Measurements from ENCODE around the gene HMGCS2. TPM values are rescaled to one million over a fixed set of nuclear protein-coding genes. Genes with fewer than 3 reads are reported as not detected.

Gene HMGCS2
- total and polyA plus RNA-seq, 10 of the 15 experiments (the other 5 are each of a cell fraction or from before 2014, with no cell fraction given), result 0.49 TPM; not detected in 9

DNA sequence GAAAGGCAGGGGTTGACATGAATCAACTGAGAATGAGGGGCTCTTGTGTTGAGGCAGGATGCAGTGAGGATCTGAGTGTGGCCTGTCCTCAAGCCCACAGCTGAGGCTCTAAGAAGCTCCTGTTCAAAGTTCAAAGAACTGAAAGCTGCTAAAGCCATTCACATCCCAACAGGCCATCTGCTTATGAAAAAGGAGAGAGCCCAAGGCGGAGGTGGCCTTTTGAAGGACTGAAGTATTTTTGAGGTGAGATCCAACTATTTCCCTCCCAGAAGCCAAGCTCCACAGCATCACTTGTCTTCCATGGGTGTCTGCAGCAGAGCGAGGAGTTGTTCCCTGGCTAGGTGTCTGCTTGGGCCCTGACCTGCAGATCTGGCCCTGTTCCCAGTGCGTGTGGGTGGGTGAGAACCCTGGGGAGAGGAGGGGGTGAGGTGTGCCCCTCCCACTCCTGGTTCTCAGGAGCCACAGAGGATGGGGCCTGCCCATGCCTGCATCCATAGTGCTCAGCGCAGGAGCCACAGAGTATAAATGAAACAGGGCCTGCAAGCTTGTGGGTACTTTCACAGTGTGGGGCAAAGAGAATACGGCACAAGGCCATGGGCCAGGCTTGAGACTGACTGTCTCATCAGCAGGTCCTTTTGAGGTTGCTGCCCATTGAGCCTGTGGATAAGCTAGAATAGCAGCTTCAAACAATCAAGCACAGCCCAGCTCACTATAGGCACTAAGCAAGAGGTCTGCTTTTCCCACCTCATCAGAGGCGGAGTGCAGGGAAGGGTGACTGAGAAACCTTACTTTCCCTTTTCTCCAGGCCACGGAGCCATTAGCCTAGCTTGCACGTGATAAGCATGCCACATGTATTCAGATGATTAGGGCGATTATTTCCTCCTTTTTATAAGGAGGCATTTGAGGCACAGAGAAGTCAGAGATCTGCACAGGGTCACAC is 26.8 kb upstream of the HMGCS2 start:
- ChIA-PET CTCF (interaction anchor here (0.6 to 3.5 kb wide), 3 partner anchors 14 to 76 kb away, joined by 3 to 17 read pairs (median 9); no protein-coding TSS in a partner anchor), SMC1A (ENCODE audit: uncharacterized antibody, unreplicated experiment) (interaction anchor here (0.5 kb wide), 1 partner anchor 153 kb away, joined by 3 read pairs; no protein-coding TSS in a partner anchor), RAD21 (ENCODE audit: unreplicated experiment) (no interaction called here), POLR2A (no interaction called here)
- Histone ChIP-seq H3K9me3 (replicated peaks; ENCODE audit: control insufficient read depth, insufficient read depth, low read length) (no peaks in the 10 kb centered on the region), H3K27me3 (replicated peaks in 1 of 2; ENCODE audit: control insufficient read depth in 2 of 2, insufficient read depth in 2 of 2, low read length in 1 of 2) (peaks cover 0 to 3% of the 10 kb centered on the region in 2 experiments; a peak in 2 of 4 replicates), H3K4me1 (ENCODE audit: control insufficient read depth, insufficient read depth, low read length) (no peaks in the 10 kb centered on the region), H3K27ac (ENCODE audit: control insufficient read depth, insufficient read depth) (no peak overlapping the region), H2AFZ (ENCODE audit: control insufficient read depth, low read depth, low read length) (no peak overlapping the region), H4K20me1 (ENCODE audit: control insufficient read depth, insufficient read depth) (0 out of 2 replicates have a peak, but pooled peaks cover 3% of the 10 kb centered on the region), H3K79me2 (ENCODE audit: control insufficient read depth, insufficient read depth, low read length) (no peaks in the 10 kb centered on the region), H3K4me3 (no peak overlapping the region), H3K4me2 (ENCODE audit: control insufficient read depth, insufficient read depth) (no peak overlapping the region), H3K9ac (ENCODE audit: control insufficient read depth, insufficient read depth, low read length) (no peak overlapping the region), H3K36me3 (ENCODE audit: control insufficient read depth in 2 of 2, insufficient read depth in 2 of 2, low read length in 1 of 2) (no peaks in the 10 kb centered on the region)
- no TSS peak for BruUV-seq (replicated peaks)
- FAIRE-seq (no peak), DNase-seq (ENCODE audit: low read depth, low spot score) (no peak), ATAC-seq (no peak)
- in situ Hi-C loops (cut with MboI) (no loop called here), intact Hi-C loops (cut with micrococcal nuclease; ENCODE audit: unreplicated experiment) (no loop called here)
- TF ChIP-seq MXI1 (IDR thresholded peaks at IDR 0.05; ENCODE audit: low read depth, low read length), result no peak
- 0 out of 4 replicates have a peak, but pooled peaks of 1 of the 2 experiments have one; percentile 9 for TF ChIP-seq BHLHE40 (IDR thresholded peaks at IDR 0.05; ENCODE audit: borderline replicate concordance in 1 of 2, low read depth in 2 of 2, low read length in 1 of 2)
- TF ChIP-seq FOXK2 (IDR thresholded peaks at IDR 0.05), result no peak
- no peak for TF ChIP-seq SRF (IDR thresholded peaks at IDR 0.05; ENCODE audit: low read depth in 2 of 2, low read length in 2 of 2)
- WGBS (ENCODE audit: insufficient coverage, insufficient replicate concordance, low lambda C conversion rate, missing lambda C conversion rate), result 35% methylated on average over 9 of the region's 9 CpGs

DNA sequence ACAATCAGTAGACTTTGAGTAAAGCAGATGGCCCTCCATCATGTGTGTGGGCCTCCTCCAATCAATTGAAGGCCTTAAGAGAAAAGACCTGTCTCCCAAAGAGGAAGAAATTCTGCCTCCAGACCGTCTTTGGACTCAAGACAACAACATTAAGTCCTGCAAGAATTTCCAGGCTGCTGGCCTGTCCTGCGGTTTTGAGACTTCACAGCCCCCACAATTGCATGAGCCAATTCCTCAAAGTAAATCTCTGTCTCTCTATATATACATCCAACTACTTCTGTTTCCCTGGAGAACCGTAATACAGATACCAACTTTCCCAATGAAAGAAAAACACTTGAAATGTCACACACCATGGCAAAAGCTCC is 26.2 kb upstream of the HMGCS2 start:
- Histone ChIP-seq H3K79me2 (ENCODE audit: control insufficient read depth, insufficient read depth, low read length) (no peaks in the 10 kb centered on the region), H3K4me1 (ENCODE audit: control insufficient read depth, insufficient read depth, low read length) (no peaks in the 10 kb centered on the region), H3K4me2 (ENCODE audit: control insufficient read depth, insufficient read depth) (no peak overlapping the region), H4K20me1 (ENCODE audit: control insufficient read depth, insufficient read depth) (0 out of 2 replicates have a peak, but pooled peaks cover 3% of the 10 kb centered on the region), H2AFZ (ENCODE audit: control insufficient read depth, low read depth, low read length) (no peak overlapping the region), H3K27me3 (replicated peaks in 1 of 2; ENCODE audit: control insufficient read depth in 2 of 2, insufficient read depth in 2 of 2, low read length in 1 of 2) (peaks cover 0 to 3% of the 10 kb centered on the region in 2 experiments; a peak in 2 of 4 replicates), H3K9ac (ENCODE audit: control insufficient read depth, insufficient read depth, low read length) (no peak overlapping the region), H3K4me3 (no peak overlapping the region), H3K36me3 (ENCODE audit: control insufficient read depth in 2 of 2, insufficient read depth in 2 of 2, low read length in 1 of 2) (no peaks in the 10 kb centered on the region), H3K9me3 (replicated peaks; ENCODE audit: control insufficient read depth, insufficient read depth, low read length) (no peaks in the 10 kb centered on the region), H3K27ac (ENCODE audit: control insufficient read depth, insufficient read depth) (no peak overlapping the region)
- no peak for DNase-seq (ENCODE audit: low read depth, low spot score)
- no peak for TF ChIP-seq YY1 (IDR thresholded peaks at IDR 0.05; ENCODE audit: low read depth, low read length)
- TF ChIP-seq, protein P1, sequence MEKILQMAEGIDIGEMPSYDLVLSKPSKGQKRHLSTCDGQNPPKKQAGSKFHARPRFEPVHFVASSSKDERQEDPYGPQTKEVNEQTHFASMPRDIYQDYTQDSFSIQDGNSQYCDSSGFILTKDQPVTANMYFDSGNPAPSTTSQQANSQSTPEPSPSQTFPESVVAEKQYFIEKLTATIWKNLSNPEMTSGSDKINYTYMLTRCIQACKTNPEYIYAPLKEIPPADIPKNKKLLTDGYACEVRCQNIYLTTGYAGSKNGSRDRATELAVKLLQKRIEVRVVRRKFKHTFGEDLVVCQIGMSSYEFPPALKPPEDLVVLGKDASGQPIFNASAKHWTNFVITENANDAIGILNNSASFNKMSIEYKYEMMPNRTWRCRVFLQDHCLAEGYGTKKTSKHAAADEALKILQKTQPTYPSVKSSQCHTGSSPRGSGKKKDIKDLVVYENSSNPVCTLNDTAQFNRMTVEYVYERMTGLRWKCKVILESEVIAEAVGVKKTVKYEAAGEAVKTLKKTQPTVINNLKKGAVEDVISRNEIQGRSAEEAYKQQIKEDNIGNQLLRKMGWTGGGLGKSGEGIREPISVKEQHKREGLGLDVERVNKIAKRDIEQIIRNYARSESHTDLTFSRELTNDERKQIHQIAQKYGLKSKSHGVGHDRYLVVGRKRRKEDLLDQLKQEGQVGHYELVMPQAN (conservative IDR thresholded peaks at IDR 0.05), result no peak
- RAD21 ChIA-PET (ENCODE audit: unreplicated experiment), result no interaction called here
- intact Hi-C loops (cut with micrococcal nuclease; ENCODE audit: unreplicated experiment), result no loop called here
- BruUV-seq (replicated peaks), result no TSS peak
- WGBS (ENCODE audit: insufficient coverage, insufficient replicate concordance, low lambda C conversion rate, missing lambda C conversion rate), result 18% methylated on average over 3 of the region's 3 CpGs
- SMC1A ChIA-PET (ENCODE audit: uncharacterized antibody, unreplicated experiment), result no interaction called here
- FAIRE-seq, result no peak
- in situ Hi-C loops (cut with MboI), result no loop called here
- POLR2A ChIA-PET, result no interaction called here
- ATAC-seq, result no peak
- CTCF ChIA-PET, result interaction anchor here (0.6 to 2.1 kb wide), 3 partner anchors 14 to 75 kb away, joined by 3 to 9 read pairs (median 3); no protein-coding TSS in a partner anchor
